Mesothelial cell of epicardium (in vitro differentiated cells): Measurements from ENCODE around the gene PDCD2. TPM values are rescaled to one million over a fixed set of nuclear protein-coding genes. Genes with fewer than 3 reads are reported as not detected.

Source experiments
- DNase-seq, 2 experiments: peaks; one replicate each; pipeline ENCODE4 v3.0.0; 2021; ENCODE audit warnings: low spot score in 2 of 2; ENCODE audit not compliant: unreplicated experiment in 2 of 2
- H3K27ac Mint-ChIP-seq: 2 replicates; pipeline ENCODE4 v1.8.0; 2021; ENCODE audit warnings: mixed read lengths
- H3K27me3 Mint-ChIP-seq: 2 replicates; pipeline ENCODE4 v1.8.0; 2021; ENCODE audit warnings: low read depth, mixed read lengths
- H3K36me3 Mint-ChIP-seq: 2 replicates; pipeline ENCODE4 v1.8.0; 2021; ENCODE audit warnings: mixed read lengths
- H3K4me1 Mint-ChIP-seq: 2 replicates; pipeline ENCODE4 v1.8.0; 2021; ENCODE audit warnings: mixed read lengths
- H3K4me3 Mint-ChIP-seq: 2 replicates; pipeline ENCODE4 v1.8.0; 2021; ENCODE audit warnings: mild to moderate bottlenecking, moderate library complexity, mixed read lengths
- H3K9me3 Mint-ChIP-seq: 2 replicates; pipeline ENCODE4 v1.8.0; 2021; ENCODE audit warnings: mixed read lengths
- CTCF ChIP-seq: fragments of 200-600 bp; sonication (generic); IDR thresholded peaks from one replicate; pipeline ENCODE4 v1.5.0; 2021; ENCODE audit warnings: antibody characterized with exemption; ENCODE audit not compliant: unreplicated experiment
- total RNA-seq: library from RNA; stranded (reverse); gene quantifications from 3 replicates; pipeline ENCODE4 v1.2.1, GENCODE V29; 2021

Gene PDCD2
- total RNA-seq, 1 donor from 2014 or later, result 55.8 TPM

DNA sequence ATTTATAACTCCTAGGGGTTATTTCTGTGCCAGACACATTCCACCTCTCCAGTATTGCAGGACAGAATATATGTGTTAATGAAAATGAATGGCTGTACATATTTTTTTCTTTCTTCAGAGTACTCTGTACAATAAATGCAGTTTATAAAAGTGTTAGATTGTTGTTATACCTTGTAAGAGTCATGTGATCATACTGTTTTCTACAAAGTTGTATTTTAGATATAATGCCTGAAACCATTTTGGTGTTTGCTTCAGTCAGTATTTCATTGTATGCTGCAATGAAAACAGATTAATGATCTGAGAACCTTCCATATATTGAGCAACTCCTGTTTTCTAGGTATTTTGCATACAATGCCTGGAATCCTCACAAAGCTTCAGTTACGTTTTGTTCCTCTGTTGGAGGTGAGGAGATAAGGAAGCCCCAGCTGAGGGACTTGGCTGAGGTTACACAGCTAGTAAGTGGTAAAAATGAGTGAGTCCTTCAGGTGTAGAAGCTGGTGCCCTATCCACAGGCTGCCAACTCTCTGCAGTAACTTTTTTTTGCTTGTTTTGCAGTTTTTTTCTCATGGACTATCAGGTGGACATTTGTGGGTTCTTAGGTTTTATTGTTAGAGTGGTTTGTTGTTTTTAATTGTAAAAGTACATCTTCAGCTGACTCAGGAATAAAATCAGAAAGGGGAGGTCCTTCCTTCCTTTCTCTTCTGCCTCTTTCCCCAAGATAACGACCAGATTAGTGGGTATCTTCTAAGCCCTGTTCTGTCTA lies 11.6 kb downstream of the PDCD2 start:
- DNase-seq, result no peak
- Mint-ChIP-seq H3K36me3 (peaks cover 19% of the 10 kb centered on the region), H3K4me1 (no peaks in the 10 kb centered on the region), H3K4me3 (no peak overlapping the region), H3K9me3 (no peaks in the 10 kb centered on the region), H3K27me3 (no peaks in the 10 kb centered on the region), H3K27ac (no peak overlapping the region)
- TF ChIP-seq CTCF, result no peak

- H3K4me1 Mint-ChIP-seq, result no peaks in the 10 kb centered on the region
- no peaks in the 10 kb centered on the region for H3K27me3 Mint-ChIP-seq
- no peak for DNase-seq
- H3K36me3 Mint-ChIP-seq, result peaks cover 31% of the 10 kb centered on the region
- H3K4me3 Mint-ChIP-seq, result no peak overlapping the region
- no peaks in the 10 kb centered on the region for H3K9me3 Mint-ChIP-seq
- no peak for TF ChIP-seq CTCF
- no peak overlapping the region for H3K27ac Mint-ChIP-seq
These were observed 19.4 kb downstream of the PDCD2 start for GRCh38 chr6:170564936-170565530.

DNA sequence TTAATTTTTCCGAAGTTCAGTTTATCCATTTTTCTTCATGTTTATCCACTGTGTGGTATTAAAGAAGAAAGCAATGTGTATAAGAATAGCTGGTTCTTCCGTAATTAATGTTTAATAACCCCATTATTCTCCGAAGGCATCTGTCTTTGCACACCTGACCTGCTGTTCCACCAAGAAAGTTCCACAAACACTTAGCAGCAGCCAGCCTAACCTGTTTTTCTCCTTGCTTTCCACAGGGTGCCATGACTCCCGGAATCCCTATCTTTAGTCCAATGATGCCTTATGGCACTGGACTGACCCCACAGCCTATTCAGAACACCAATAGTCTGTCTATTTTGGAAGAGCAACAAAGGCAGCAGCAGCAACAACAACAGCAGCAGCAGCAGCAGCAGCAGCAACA lies 22.9 kb downstream of the PDCD2 start:
- Mint-ChIP-seq H3K4me3 (no peak overlapping the region), H3K4me1 (no peaks in the 10 kb centered on the region), H3K36me3 (peaks cover 28% of the 10 kb centered on the region), H3K27ac (no peak overlapping the region), H3K9me3 (no peaks in the 10 kb centered on the region), H3K27me3 (no peaks in the 10 kb centered on the region)
- no peak for DNase-seq
- TF ChIP-seq CTCF, result no peak

DNA sequence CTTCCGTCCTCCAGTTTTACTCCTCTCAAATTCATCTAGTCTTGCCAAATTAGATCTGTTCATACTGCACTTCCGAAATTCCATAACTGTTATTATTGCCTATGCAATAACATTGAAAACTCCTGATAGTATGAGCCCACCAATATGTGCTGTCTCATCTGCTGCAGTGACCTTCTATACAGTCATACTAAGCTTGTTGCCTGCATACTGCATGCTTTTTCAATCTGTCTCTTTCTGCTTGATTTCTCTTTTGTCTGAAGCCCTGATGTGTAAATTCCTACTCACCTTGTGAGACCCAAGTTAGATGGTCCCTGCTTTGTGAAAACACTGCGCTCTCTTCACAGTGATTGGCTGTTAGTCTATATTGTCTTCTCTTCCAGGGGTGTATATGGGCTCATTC lies 29.1 kb downstream of the PDCD2 start:
- Mint-ChIP-seq H3K9me3 (no peaks in the 10 kb centered on the region), H3K36me3 (peaks cover 9% of the 10 kb centered on the region), H3K27ac (no peak overlapping the region)

GRCh38 chr6:170554796-170555137 lies 29.7 kb downstream of the PDCD2 start:
- Mint-ChIP-seq H3K27ac (no peak overlapping the region), H3K9me3 (no peaks in the 10 kb centered on the region), H3K36me3 (peaks cover 9% of the 10 kb centered on the region), H3K4me3 (no peak overlapping the region), H3K27me3 (no peaks in the 10 kb centered on the region), H3K4me1 (peaks cover 12% of the 10 kb centered on the region)
- no peak for TF ChIP-seq CTCF
- no peak for DNase-seq

More for the DNA sequence above, 29.1 kb downstream of the PDCD2 start:
- Mint-ChIP-seq H3K27me3 (no peaks in the 10 kb centered on the region), H3K4me1 (peaks cover 8% of the 10 kb centered on the region), H3K4me3 (no peak overlapping the region)
- no peak for DNase-seq
- TF ChIP-seq CTCF, result no peak
